ENCODE results near the gene AIPL1. TPM values are rescaled to one million over a fixed set of nuclear protein-coding genes. Genes with fewer than 3 reads are reported as not detected.

AIPL1 gene
- total and polyA plus RNA-seq, 2 experiments from 2014 or later: not detected

DNA sequence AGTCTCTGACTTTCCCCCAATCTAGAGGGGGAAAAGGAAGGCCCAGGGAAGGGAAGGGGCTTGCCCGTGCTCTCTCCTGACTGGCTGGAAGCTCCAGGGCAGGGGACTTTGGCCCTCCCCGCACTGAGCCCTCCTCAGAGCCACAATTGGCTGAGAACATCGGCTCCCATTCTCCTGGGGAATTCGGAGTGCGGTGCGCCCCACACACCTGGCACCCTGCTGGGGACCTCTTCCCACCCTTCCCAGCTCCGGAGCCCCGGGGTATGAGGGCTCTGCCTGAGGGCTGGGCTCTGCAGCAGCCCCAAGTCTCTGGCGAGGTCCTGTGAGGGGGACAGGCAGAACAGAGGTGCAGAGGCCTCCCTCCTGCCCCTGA, 45.4 kb upstream of the AIPL1 start:
- Histone ChIP-seq H3K36me3 (replicated peaks; ENCODE audit: insufficient read depth, low read depth) (no peaks in the 10 kb centered on the region), H3K4me1 (ENCODE audit: insufficient read depth) (no peaks in the 10 kb centered on the region), H3K9me2 (replicated peaks; ENCODE audit: insufficient read depth) (no peaks in the 10 kb centered on the region), H3K9me3 (ENCODE audit: low read depth) (no peaks in the 10 kb centered on the region), H3K4me2 (no peak overlapping the region), H3K79me2 (no peaks in the 10 kb centered on the region), H2AFZ (no peak overlapping the region), H3K27me3 (peaks cover 3% of the 10 kb centered on the region), H3K4me3 (no peak overlapping the region), H4K20me1 (ENCODE audit: insufficient read depth, poor library complexity, severe bottlenecking) (no peaks in the 10 kb centered on the region), H3K27ac (no peak overlapping the region)
- DNase-seq (ENCODE audit: low spot score): no peak
- TF ChIP-seq EZH2 (IDR thresholded peaks at IDR 0.05; ENCODE audit: borderline replicate concordance) (no peak), EZH2phosphoT487 (IDR thresholded peaks at IDR 0.05; ENCODE audit: low read depth, severe bottlenecking, unreplicated experiment) (no peak)
- TF ChIP-seq, protein P1, sequence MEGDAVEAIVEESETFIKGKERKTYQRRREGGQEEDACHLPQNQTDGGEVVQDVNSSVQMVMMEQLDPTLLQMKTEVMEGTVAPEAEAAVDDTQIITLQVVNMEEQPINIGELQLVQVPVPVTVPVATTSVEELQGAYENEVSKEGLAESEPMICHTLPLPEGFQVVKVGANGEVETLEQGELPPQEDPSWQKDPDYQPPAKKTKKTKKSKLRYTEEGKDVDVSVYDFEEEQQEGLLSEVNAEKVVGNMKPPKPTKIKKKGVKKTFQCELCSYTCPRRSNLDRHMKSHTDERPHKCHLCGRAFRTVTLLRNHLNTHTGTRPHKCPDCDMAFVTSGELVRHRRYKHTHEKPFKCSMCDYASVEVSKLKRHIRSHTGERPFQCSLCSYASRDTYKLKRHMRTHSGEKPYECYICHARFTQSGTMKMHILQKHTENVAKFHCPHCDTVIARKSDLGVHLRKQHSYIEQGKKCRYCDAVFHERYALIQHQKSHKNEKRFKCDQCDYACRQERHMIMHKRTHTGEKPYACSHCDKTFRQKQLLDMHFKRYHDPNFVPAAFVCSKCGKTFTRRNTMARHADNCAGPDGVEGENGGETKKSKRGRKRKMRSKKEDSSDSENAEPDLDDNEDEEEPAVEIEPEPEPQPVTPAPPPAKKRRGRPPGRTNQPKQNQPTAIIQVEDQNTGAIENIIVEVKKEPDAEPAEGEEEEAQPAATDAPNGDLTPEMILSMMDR (IDR thresholded peaks at IDR 0.05; ENCODE audit: poor library complexity): no peak
- WGBS (ENCODE audit: low lambda C conversion rate, missing lambda C conversion rate): 47% methylated on average over 9 of the region's 9 CpGs

DNA sequence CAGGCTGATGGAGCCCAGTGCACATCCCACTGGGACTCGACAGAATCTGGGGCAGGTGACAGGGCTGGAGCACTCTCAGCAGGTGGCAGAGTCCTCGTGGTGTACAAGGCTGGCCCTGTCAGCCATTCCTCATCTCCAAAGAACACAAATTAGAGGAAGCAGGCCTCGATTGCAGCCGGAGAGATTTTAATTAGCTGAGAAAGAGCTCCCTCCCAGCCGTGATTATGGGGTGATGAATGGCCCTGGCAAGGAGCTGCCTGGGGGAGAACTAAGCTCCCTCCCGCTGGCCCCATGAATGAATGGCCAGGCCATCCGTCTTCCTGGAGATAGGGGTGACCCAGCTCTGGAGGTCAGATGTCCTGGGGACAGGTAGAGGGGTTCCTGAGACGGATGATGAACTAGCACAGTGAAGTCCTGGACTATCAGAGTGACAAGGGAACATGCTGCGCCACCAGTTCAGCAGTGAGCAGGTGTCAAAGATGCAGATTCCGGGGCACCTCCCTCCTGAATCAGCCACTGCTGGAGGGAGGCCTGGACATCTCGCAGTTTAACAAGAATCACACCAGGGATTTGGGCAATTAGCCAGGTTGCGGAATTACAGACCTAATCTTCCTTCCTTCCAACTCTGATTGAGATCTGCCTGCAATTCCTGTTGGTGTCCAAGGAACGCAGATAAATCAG, 44.8 kb upstream of the AIPL1 start:
- H3K27ac ChIP-seq: no peak overlapping the region
- H3K4me1 ChIP-seq (ENCODE audit: insufficient read depth): no peaks in the 10 kb centered on the region
- WGBS (ENCODE audit: low lambda C conversion rate, missing lambda C conversion rate): 63% methylated on average over 13 of the region's 13 CpGs
- no peaks in the 10 kb centered on the region for H3K9me2 ChIP-seq (replicated peaks; ENCODE audit: insufficient read depth)
- DNase-seq (ENCODE audit: low spot score): no peak
- H3K4me3 ChIP-seq: no peak overlapping the region
- no peaks in the 10 kb centered on the region for H3K79me2 ChIP-seq
- TF ChIP-seq, protein P1 (IDR thresholded peaks at IDR 0.05; ENCODE audit: poor library complexity): no peak
- no peak for TF ChIP-seq EZH2phosphoT487 (IDR thresholded peaks at IDR 0.05; ENCODE audit: low read depth, severe bottlenecking, unreplicated experiment)
- no peak for TF ChIP-seq EZH2 (IDR thresholded peaks at IDR 0.05; ENCODE audit: borderline replicate concordance)
- peaks cover 3% of the 10 kb centered on the region for H3K27me3 ChIP-seq
- H2AFZ ChIP-seq: no peak overlapping the region
- H4K20me1 ChIP-seq (ENCODE audit: insufficient read depth, poor library complexity, severe bottlenecking): no peaks in the 10 kb centered on the region
- no peak overlapping the region for H3K4me2 ChIP-seq
- no peaks in the 10 kb centered on the region for H3K9me3 ChIP-seq (ENCODE audit: low read depth)
- no peaks in the 10 kb centered on the region for H3K36me3 ChIP-seq (replicated peaks; ENCODE audit: insufficient read depth, low read depth)

DNA sequence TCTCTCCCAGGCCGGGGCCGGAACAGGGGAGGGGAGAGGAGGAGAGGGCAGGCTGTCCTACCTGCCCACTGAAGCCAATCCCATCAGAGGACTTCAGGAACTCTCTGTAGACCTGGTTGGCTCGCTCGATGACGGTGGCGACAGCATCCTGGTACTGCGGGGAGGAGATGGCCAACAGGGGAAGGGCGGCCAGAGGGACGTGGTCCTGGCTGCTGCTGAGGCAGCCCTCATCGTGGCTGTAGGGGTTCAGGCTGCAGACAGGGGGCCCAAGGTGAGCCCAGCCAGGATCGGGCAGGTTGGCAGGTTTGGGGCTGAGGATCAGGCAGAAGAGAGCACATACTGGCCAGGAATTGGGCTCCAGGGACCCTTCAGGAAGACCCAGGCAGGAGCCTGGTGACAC, 43.6 kb upstream of the AIPL1 start:
- H3K9me2 ChIP-seq (replicated peaks; ENCODE audit: insufficient read depth): no peaks in the 10 kb centered on the region
- no peaks in the 10 kb centered on the region for H3K9me3 ChIP-seq (ENCODE audit: low read depth)
- H3K27ac ChIP-seq: no peak overlapping the region
- no peak for DNase-seq (ENCODE audit: low spot score)
- 85% methylated on average over 11 of the region's 11 CpGs for WGBS (ENCODE audit: low lambda C conversion rate, missing lambda C conversion rate)
- H4K20me1 ChIP-seq (ENCODE audit: insufficient read depth, poor library complexity, severe bottlenecking): no peaks in the 10 kb centered on the region
- H3K4me2 ChIP-seq: no peak overlapping the region
- no peaks in the 10 kb centered on the region for H3K36me3 ChIP-seq (replicated peaks; ENCODE audit: insufficient read depth, low read depth)
- H3K27me3 ChIP-seq: peaks cover 3% of the 10 kb centered on the region
- no peak overlapping the region for H2AFZ ChIP-seq
- H3K79me2 ChIP-seq: no peaks in the 10 kb centered on the region
- H3K4me3 ChIP-seq: no peak overlapping the region
- TF ChIP-seq, protein P1 (IDR thresholded peaks at IDR 0.05; ENCODE audit: poor library complexity): no peak
- no peak for TF ChIP-seq EZH2phosphoT487 (IDR thresholded peaks at IDR 0.05; ENCODE audit: low read depth, severe bottlenecking, unreplicated experiment)
- no peak for TF ChIP-seq EZH2 (IDR thresholded peaks at IDR 0.05; ENCODE audit: borderline replicate concordance)
- H3K4me1 ChIP-seq (ENCODE audit: insufficient read depth): no peaks in the 10 kb centered on the region
